HEK293 (cell line): ENCODE results near the gene CCL28.

Source experiments
- CTCF ChIP-seq: fragments of 450-650 bp; formaldehyde crosslinking; IDR thresholded peaks from 2 replicates; pipeline ENCODE4 v1.5.1; 2016; ENCODE audit warnings: missing biosample characterization, missing genetic modification characterization
- ELK4 ChIP-seq: IDR thresholded peaks from 2 replicates; pipeline ENCODE4 v1.6.1; 2011; ENCODE audit warnings: mild to moderate bottlenecking, low read depth, low read length, borderline replicate concordance
- KLF17 ChIP-seq: fragments of 450-650 bp; formaldehyde crosslinking; IDR thresholded peaks from 2 replicates; pipeline ENCODE4 v1.5.1; 2016; ENCODE audit warnings: missing biosample characterization, missing genetic modification characterization
- ZNF174 ChIP-seq: fragments of 450-650 bp; formaldehyde crosslinking; IDR thresholded peaks from 2 replicates; pipeline ENCODE4 v1.5.0; 2017; ENCODE audit warnings: missing biosample characterization, mild to moderate bottlenecking, missing genetic modification characterization
- ZNF18 ChIP-seq: fragments of 450-650 bp; formaldehyde crosslinking; IDR thresholded peaks from 2 replicates; pipeline ENCODE4 v1.5.1; 2016; ENCODE audit warnings: missing biosample characterization, missing genetic modification characterization
- ZNF292 ChIP-seq: fragments of 450-650 bp; formaldehyde crosslinking; IDR thresholded peaks from 2 replicates; pipeline ENCODE4 v1.5.1; 2016; ENCODE audit warnings: low read depth, missing biosample characterization, missing genetic modification characterization, borderline replicate concordance
- ZNF423 ChIP-seq: fragments of 450-650 bp; formaldehyde crosslinking; IDR thresholded peaks from 2 replicates; pipeline ENCODE4 v1.5.1; 2016; ENCODE audit warnings: missing biosample characterization, missing genetic modification characterization
- ZNF530 ChIP-seq: fragments of 450-650 bp; formaldehyde crosslinking; IDR thresholded peaks from 2 replicates; pipeline ENCODE4 v1.5.1; 2016; ENCODE audit warnings: low read depth, missing biosample characterization, missing genetic modification characterization
- ZNF830 ChIP-seq: fragments of 450-650 bp; IDR thresholded peaks from 2 replicates; pipeline ENCODE4 v1.5.0; 2018; ENCODE audit warnings: missing biosample characterization, missing genetic modification characterization, low read depth, mild to moderate bottlenecking, moderate library complexity
- ZSCAN18 ChIP-seq: fragments of 450-650 bp; formaldehyde crosslinking; IDR thresholded peaks from 2 replicates; pipeline ENCODE4 v1.5.1; 2016; ENCODE audit warnings: missing biosample characterization, missing genetic modification characterization
- ZSCAN5A ChIP-seq: fragments of 450-650 bp; formaldehyde crosslinking; IDR thresholded peaks from 2 replicates; pipeline ENCODE4 v1.5.1; 2016; ENCODE audit warnings: missing biosample characterization, missing genetic modification characterization

GRCh38 chr5:43461066-43461465 lies 48.9 kb upstream of the CCL28 start:
- TF ChIP-seq CTCF (tag by site-specific recombination) (no peak), ZNF292 (tag by site-specific recombination) (no peak), ZSCAN18 (tag by site-specific recombination) (no peak), KLF17 (tag by site-specific recombination) (no peak), ZNF423 (no peak), ZNF18 (tag by site-specific recombination) (no peak), ZNF530 (no peak), ZSCAN5A (tag by site-specific recombination) (no peak), ELK4 (no peak), ZNF830 (no peak), ZNF174 (tag by site-specific recombination) (no peak)
